AG20443 (cell line): ENCODE measurements around the gene TMEM138.

Experiments
- DNase-seq: peaks from one replicate; pipeline ENCODE4 v3.0.0; 2012; ENCODE audit warnings: low spot score, mixed read lengths

The TMEM138 gene

GRCh38 chr11:61342207-61342803 is 19.9 kb upstream of the TMEM138 start:
- DNase-seq: no peak

GRCh38 chr11:61343792-61344745 is 18.1 kb upstream of the TMEM138 start:
- DNase-seq: no peak

GRCh38 chr11:61345170-61345610 is 17.0 kb upstream of the TMEM138 start:
- peak; percentile 73 for DNase-seq

- DNase-seq: no peak
Observed at GRCh38 chr11:61345954-61346843, 16.0 kb upstream of the TMEM138 start.

- DNase-seq: no peak
Observed at GRCh38 chr11:61347916-61348461, 14.2 kb upstream of the TMEM138 start.

GRCh38 chr11:61349189-61349751 is 12.9 kb upstream of the TMEM138 start:
- DNase-seq: no peak

- DNase-seq: no peak
Observed at GRCh38 chr11:61349916-61350315, 12.3 kb upstream of the TMEM138 start.

- DNase-seq: no peak
Observed at GRCh38 chr11:61350336-61350735, 11.8 kb upstream of the TMEM138 start.

GRCh38 chr11:61350803-61351202 is 11.4 kb upstream of the TMEM138 start:
- no peak for DNase-seq

GRCh38 chr11:61352038-61352437 is 10.1 kb upstream of the TMEM138 start:
- no peak for DNase-seq

- DNase-seq: no peak
Observed at GRCh38 chr11:61353131-61354067, 8.8 kb upstream of the TMEM138 start.

GRCh38 chr11:61354208-61354607 is 8.0 kb upstream of the TMEM138 start:
- no peak for DNase-seq

- no peak for DNase-seq
Observed at GRCh38 chr11:61356706-61357105, 5.5 kb upstream of the TMEM138 start.

- DNase-seq: no peak
Observed at GRCh38 chr11:61357233-61357893, 4.8 kb upstream of the TMEM138 start.

- DNase-seq: no peak
Observed at GRCh38 chr11:61357894-61358239, 4.3 kb upstream of the TMEM138 start.

- no peak for DNase-seq
Observed at GRCh38 chr11:61358566-61358965, 3.6 kb upstream of the TMEM138 start.

GRCh38 chr11:61359516-61359915 is 2.7 kb upstream of the TMEM138 start:
- no peak for DNase-seq

GRCh38 chr11:61361237-61361740 is 885 bp upstream of the TMEM138 start:
- no peak for DNase-seq

- DNase-seq: peak; percentile 64
Observed at GRCh38 chr11:61362542-61362875, 335 bp downstream of the TMEM138 start.
